SU-DHL-6 (cell line): ENCODE results near the gene TBC1D22A.

Experiments
- H2AFZ ChIP-seq: fragments of 200-600 bp; sonication (generic); 2 replicates; pipeline ENCODE4 v1.6.1; 2014; ENCODE audit warnings: low read depth, mild to moderate bottlenecking, moderate library complexity, mixed read lengths, antibody characterized with exemption, low read length; ENCODE audit not compliant: severe bottlenecking
- H3F3A ChIP-seq: fragments of 200-600 bp; shearing (Covaris generic); 2 replicates; pipeline ENCODE4 v1.6.0; 2016; ENCODE audit warnings: antibody characterized with exemption, mild to moderate bottlenecking; ENCODE audit not compliant: insufficient read depth
- H3K27ac ChIP-seq: fragments of 200-600 bp; sonication (generic); 2 replicates; pipeline ENCODE4 v1.5.1; 2016; ENCODE audit warnings: low read depth, mild to moderate bottlenecking, low read length, moderate library complexity, mixed read lengths
- H3K27me3 ChIP-seq: fragments of 200-600 bp; sonication (generic), shearing (Covaris generic); 2 replicates; pipeline ENCODE4 v1.6.0; 2014; ENCODE audit warnings: mild to moderate bottlenecking, low read length
- H3K36me3 ChIP-seq: fragments of 200-600 bp; sonication (generic); 2 replicates; pipeline ENCODE4 v1.6.1; 2014; ENCODE audit warnings: mild to moderate bottlenecking, low read length, mixed read lengths
- H3K4me2 ChIP-seq: fragments of 300-600, 200-600 bp; shearing (Covaris generic), sonication (generic); 2 replicates; pipeline ENCODE4 v1.6.0; 2014; ENCODE audit warnings: low read length, low read depth, mild to moderate bottlenecking; ENCODE audit not compliant: poor library complexity, severe bottlenecking
- H3K4me3 ChIP-seq: fragments of 200-600 bp; sonication (generic); 2 replicates; pipeline ENCODE4 v1.5.1; 2014; ENCODE audit warnings: antibody characterized with exemption, low read length, mild to moderate bottlenecking, mixed read lengths; ENCODE audit not compliant: insufficient read depth, poor library complexity, severe bottlenecking
- H3K79me2 ChIP-seq: fragments of 200-600 bp; sonication (generic); 2 replicates; pipeline ENCODE4 v1.6.1; 2014; ENCODE audit warnings: mild to moderate bottlenecking, low read length, moderate library complexity; ENCODE audit not compliant: insufficient read depth
- H3K9ac ChIP-seq: fragments of 200-600 bp; sonication (generic); 2 replicates; pipeline ENCODE4 v1.7.0; 2014; ENCODE audit warnings: mild to moderate bottlenecking, low read length
- H3K9me2 ChIP-seq: fragments of 200-600 bp; sonication (generic); replicated peaks from 2 replicates; pipeline ENCODE4 v1.6.1; 2014; ENCODE audit warnings: low read length; ENCODE audit not compliant: insufficient read depth
- H3K9me3 ChIP-seq: fragments of 200-600 bp; sonication (generic); 2 replicates; pipeline ENCODE4 v1.6.1; 2014; ENCODE audit warnings: low read length, mixed read lengths; ENCODE audit not compliant: insufficient read depth
- H4K20me1 ChIP-seq: fragments of 200-600 bp; sonication (generic); 2 replicates; pipeline ENCODE4 v1.6.1; 2014; ENCODE audit warnings: low read depth, mild to moderate bottlenecking, antibody characterized with exemption, low read length, moderate library complexity, mixed read lengths
- CTCF ChIP-seq: fragments of 200-600 bp; sonication (generic); IDR thresholded peaks from one replicate; pipeline ENCODE4 v1.5.1; 2017; ENCODE audit warnings: antibody characterized with exemption, mild to moderate bottlenecking, low read length, moderate library complexity; ENCODE audit not compliant: insufficient read depth, poor library complexity, severe bottlenecking
- EZH2phosphoT487 ChIP-seq: fragments of 200-600 bp; sonication (generic), shearing (Covaris generic); conservative IDR thresholded peaks from 2 replicates; pipeline ENCODE4 v1.6.1; 2018; ENCODE audit warnings: mild to moderate bottlenecking, antibody characterized with exemption, low read length, moderate library complexity, mixed read lengths

Gene TBC1D22A

GRCh38 chr22:46946383-46946962, 184.0 kb downstream of the TBC1D22A start:
- Histone ChIP-seq H3K79me2 (no peaks in the 10 kb centered on the region; the same call in 1 of the 2 replicates), H3K27ac (no peak overlapping the region), H2AFZ (no peak overlapping the region), H3K4me3 (no peak overlapping the region), H3F3A (no peaks in the 10 kb centered on the region), H3K9me2 (no peaks in the 10 kb centered on the region), H3K9me3 (no peaks in the 10 kb centered on the region), H3K9ac (no peak overlapping the region), H3K4me2 (no peak overlapping the region), H4K20me1 (no peaks in the 10 kb centered on the region), H3K36me3 (0 out of 2 replicates have a peak, but pooled peaks cover 3% of the 10 kb centered on the region), H3K27me3 (no peaks in the 10 kb centered on the region)
- TF ChIP-seq EZH2phosphoT487 (no peak), CTCF (no peak)

GRCh38 chr22:46947516-46948257, 185.2 kb downstream of the TBC1D22A start:
- H4K20me1 ChIP-seq, result no peaks in the 10 kb centered on the region
- 0 out of 2 replicates have a peak, but pooled peaks cover 3% of the 10 kb centered on the region for H3K36me3 ChIP-seq
- H3K9me3 ChIP-seq, result no peaks in the 10 kb centered on the region
- H3K9me2 ChIP-seq, result no peaks in the 10 kb centered on the region
- no peaks in the 10 kb centered on the region for H3F3A ChIP-seq
- H3K4me3 ChIP-seq, result no peak overlapping the region
- H2AFZ ChIP-seq, result no peak overlapping the region
- no peak overlapping the region for H3K4me2 ChIP-seq
- H3K79me2 ChIP-seq, result no peaks in the 10 kb centered on the region; the same call in 1 of the 2 replicates
- TF ChIP-seq EZH2phosphoT487 (no peak), CTCF (no peak)
- no peak overlapping the region for H3K27ac ChIP-seq
- H3K27me3 ChIP-seq, result no peaks in the 10 kb centered on the region
- no peak overlapping the region for H3K9ac ChIP-seq

- H3K9me2 ChIP-seq, result no peaks in the 10 kb centered on the region
- TF ChIP-seq CTCF (no peak), EZH2phosphoT487 (no peak)
- H3K4me2 ChIP-seq, result no peak overlapping the region
- H3K79me2 ChIP-seq, result no peaks in the 10 kb centered on the region; the same call in 1 of the 2 replicates
- no peak overlapping the region for H3K4me3 ChIP-seq
- no peak overlapping the region for H3K9ac ChIP-seq
- no peaks in the 10 kb centered on the region for H4K20me1 ChIP-seq
- H3K36me3 ChIP-seq, result 0 out of 2 replicates have a peak, but pooled peaks cover 3% of the 10 kb centered on the region
- no peak overlapping the region for H2AFZ ChIP-seq
- H3F3A ChIP-seq, result no peaks in the 10 kb centered on the region
- H3K9me3 ChIP-seq, result no peaks in the 10 kb centered on the region
- no peak overlapping the region for H3K27ac ChIP-seq
- H3K27me3 ChIP-seq, result no peaks in the 10 kb centered on the region
Observed at GRCh38 chr22:46948411-46949144, 186.1 kb downstream of the TBC1D22A start.
